PFSK-1 (cell line): ENCODE measurements around the gene PSORS1C2.

Experiments used
- FOXP2 ChIP-seq: optimal IDR thresholded peaks from 2 replicates; pipeline ENCODE3; 2011; ENCODE audit warnings: borderline replicate concordance, control low read depth, inconsistent platforms; ENCODE audit not compliant: insufficient read depth; ENCODE audit errors: extremely low read length, extremely low read depth
- POLR2AphosphoS5 ChIP-seq: IDR thresholded peaks from 2 replicates; pipeline ENCODE4 v1.6.1; 2012; ENCODE audit warnings: low read depth, mild to moderate bottlenecking, control low read depth, low read length, moderate library complexity
- REST ChIP-seq, 2 experiments: IDR thresholded peaks; 2 replicates each; pipeline versions ENCODE4 v1.6.1 to v1.8.0; 2011 to 2012; ENCODE audit warnings: low read depth in 2 of 2, low read length in 2 of 2, control low read depth in 1 of 2, inconsistent platforms in 1 of 2, mild to moderate bottlenecking in 1 of 2, moderate library complexity in 1 of 2; ENCODE audit not compliant: insufficient read depth in 1 of 2
- SIN3A ChIP-seq: IDR thresholded peaks from 2 replicates; pipeline ENCODE4 v1.6.1; 2012; ENCODE audit warnings: mild to moderate bottlenecking, low read length, moderate library complexity, borderline replicate concordance; ENCODE audit not compliant: insufficient read depth
- TAF1 ChIP-seq: IDR thresholded peaks from 2 replicates; pipeline ENCODE4 v1.6.1; 2012; ENCODE audit warnings: low read length, control low read depth, borderline replicate concordance; ENCODE audit not compliant: insufficient read depth

Gene PSORS1C2

GRCh38 chr6:31174378-31174777, 35.5 kb upstream of the PSORS1C2 start:
- TF ChIP-seq TAF1 (no peak), FOXP2 (no peak), POLR2AphosphoS5 (no peak)

- TF ChIP-seq POLR2AphosphoS5 = no peak
- no peak for TF ChIP-seq REST (IDR thresholded peaks at IDR 0.05; ENCODE audit: insufficient read depth in 1 of 2, low read depth in 2 of 2, low read length in 2 of 2)
- TF ChIP-seq FOXP2 = no peak
- TF ChIP-seq TAF1 = no peak
- TF ChIP-seq SIN3A = no peak
Observed at GRCh38 chr6:31173406-31173805, 34.5 kb upstream of the PSORS1C2 start.

GRCh38 chr6:31172973-31173384, 34.1 kb upstream of the PSORS1C2 start:
- no peak for TF ChIP-seq REST (IDR thresholded peaks at IDR 0.05; ENCODE audit: insufficient read depth in 1 of 2, low read depth in 2 of 2, low read length in 2 of 2)
- TF ChIP-seq SIN3A = no peak
- TF ChIP-seq FOXP2 = no peak
- TF ChIP-seq TAF1 = no peak
- TF ChIP-seq POLR2AphosphoS5 = no peak

- TF ChIP-seq POLR2AphosphoS5 = no peak
- TF ChIP-seq SIN3A = no peak
- TF ChIP-seq TAF1 = no peak
- no peak for TF ChIP-seq FOXP2
- TF ChIP-seq REST (IDR thresholded peaks at IDR 0.05; ENCODE audit: insufficient read depth in 1 of 2, low read depth in 2 of 2, low read length in 2 of 2) = no peak
Observed at GRCh38 chr6:31171931-31172905, 33.4 kb upstream of the PSORS1C2 start.

GRCh38 chr6:31170987-31171671, 32.3 kb upstream of the PSORS1C2 start:
- TF ChIP-seq TAF1 = no peak
- TF ChIP-seq REST (IDR thresholded peaks at IDR 0.05; ENCODE audit: insufficient read depth in 1 of 2, low read depth in 2 of 2, low read length in 2 of 2) = no peak
- TF ChIP-seq POLR2AphosphoS5 = no peak
- no peak for TF ChIP-seq FOXP2
- no peak for TF ChIP-seq SIN3A
